GM19455 (cell line): ENCODE results near the gene IMPA2.

Source experiments
- ATAC-seq: cut with Tn5 transposase; IDR thresholded peaks from one replicate; pipeline ENCODE4 v1.9.1; 2021; ENCODE audit not compliant: unreplicated experiment

The IMPA2 gene

DNA sequence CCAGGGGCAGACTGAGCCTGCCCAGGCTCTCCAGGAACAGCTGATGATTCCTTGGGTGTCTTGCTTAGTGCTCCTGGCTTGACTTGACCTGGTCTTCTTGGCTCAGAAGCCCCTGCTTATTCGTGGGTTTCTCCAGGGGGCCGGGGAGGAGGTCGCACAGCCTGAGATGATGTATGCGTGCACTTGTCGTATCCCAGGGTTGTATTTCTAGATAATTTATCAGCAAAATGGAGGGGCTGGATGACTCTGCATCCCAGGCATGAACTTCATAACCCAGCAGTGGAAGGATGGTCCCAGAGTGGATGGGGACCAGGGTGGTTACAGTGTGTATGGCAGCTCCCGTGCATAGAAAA is 25.2 kb downstream of the IMPA2 start:
- ATAC-seq = no peak

- ATAC-seq = no peak
Measured at GRCh38 chr18:12007063-12007462, 25.8 kb downstream of the IMPA2 start.

DNA sequence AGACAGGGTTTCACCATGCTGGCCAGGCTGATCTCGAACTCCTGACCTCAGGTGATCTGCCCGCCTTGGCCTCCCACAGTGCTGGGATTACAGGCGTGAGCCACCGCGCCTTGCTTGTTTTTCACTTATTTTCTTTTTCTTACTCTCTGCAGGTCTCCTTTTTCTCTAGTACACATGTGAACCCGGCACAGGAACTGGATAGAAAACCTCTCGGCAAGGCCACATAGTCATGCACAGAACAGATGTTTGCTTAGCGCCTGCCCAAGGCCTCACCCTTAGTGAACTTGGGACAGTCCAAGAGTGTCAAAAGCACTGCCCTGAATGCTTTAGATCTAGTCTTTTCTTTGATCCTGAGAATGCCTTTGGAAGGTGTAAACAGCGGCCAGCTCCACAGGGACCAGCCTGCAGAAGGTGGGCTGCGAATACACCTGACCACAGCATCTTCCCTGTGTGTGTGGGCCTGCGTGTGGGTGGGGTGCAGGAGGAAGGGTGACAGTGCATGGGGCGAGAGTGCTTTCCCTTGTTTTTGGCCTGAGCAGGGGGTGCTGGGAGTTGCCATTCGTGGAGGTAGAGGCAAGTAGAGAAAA is 27.0 kb downstream of the IMPA2 start:
- no peak for ATAC-seq

- no peak for ATAC-seq
Measured at GRCh38 chr18:12008842-12009580, 27.7 kb downstream of the IMPA2 start.

DNA sequence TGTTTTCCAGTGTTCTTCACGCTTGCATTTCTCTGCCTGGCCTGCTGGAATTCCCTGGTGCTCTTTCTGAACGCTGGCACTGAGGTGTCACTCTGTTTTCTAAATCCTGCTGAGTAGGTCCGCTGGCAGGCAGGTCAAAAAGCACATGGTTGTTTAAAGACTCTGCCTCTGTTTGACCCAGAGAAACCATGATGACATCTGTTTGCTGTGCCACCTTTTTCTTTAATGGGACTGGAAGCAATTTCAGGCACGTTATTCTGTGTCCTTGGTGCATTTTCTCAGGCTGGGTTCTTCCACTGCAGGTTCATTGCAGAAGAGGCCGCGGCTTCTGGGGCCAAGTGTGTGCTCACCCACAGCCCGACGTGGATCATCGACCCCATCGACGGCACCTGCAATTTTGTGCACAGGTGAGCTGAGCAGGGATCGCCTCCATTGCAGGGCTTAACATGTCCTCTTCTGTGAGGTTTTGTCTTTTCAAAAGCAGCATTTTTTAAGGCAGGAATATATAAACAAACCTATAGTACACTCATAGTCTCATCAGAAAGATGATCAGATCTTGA is 28.4 kb downstream of the IMPA2 start:
- no peak for ATAC-seq

GRCh38 chr18:12010187-12010802 is 29.0 kb downstream of the IMPA2 start:
- ATAC-seq = no peak

GRCh38 chr18:12011199-12011956 is 30.1 kb downstream of the IMPA2 start:
- ATAC-seq = no peak

- no peak for ATAC-seq
Measured at GRCh38 chr18:12011957-12012549, 30.7 kb downstream of the IMPA2 start.

GRCh38 chr18:12012697-12013096 is 31.4 kb downstream of the IMPA2 start:
- no peak for ATAC-seq

GRCh38 chr18:12013186-12013916 is 32.0 kb downstream of the IMPA2 start:
- no peak for ATAC-seq

- ATAC-seq = no peak
Measured at GRCh38 chr18:12014086-12014485, 32.8 kb downstream of the IMPA2 start.

DNA sequence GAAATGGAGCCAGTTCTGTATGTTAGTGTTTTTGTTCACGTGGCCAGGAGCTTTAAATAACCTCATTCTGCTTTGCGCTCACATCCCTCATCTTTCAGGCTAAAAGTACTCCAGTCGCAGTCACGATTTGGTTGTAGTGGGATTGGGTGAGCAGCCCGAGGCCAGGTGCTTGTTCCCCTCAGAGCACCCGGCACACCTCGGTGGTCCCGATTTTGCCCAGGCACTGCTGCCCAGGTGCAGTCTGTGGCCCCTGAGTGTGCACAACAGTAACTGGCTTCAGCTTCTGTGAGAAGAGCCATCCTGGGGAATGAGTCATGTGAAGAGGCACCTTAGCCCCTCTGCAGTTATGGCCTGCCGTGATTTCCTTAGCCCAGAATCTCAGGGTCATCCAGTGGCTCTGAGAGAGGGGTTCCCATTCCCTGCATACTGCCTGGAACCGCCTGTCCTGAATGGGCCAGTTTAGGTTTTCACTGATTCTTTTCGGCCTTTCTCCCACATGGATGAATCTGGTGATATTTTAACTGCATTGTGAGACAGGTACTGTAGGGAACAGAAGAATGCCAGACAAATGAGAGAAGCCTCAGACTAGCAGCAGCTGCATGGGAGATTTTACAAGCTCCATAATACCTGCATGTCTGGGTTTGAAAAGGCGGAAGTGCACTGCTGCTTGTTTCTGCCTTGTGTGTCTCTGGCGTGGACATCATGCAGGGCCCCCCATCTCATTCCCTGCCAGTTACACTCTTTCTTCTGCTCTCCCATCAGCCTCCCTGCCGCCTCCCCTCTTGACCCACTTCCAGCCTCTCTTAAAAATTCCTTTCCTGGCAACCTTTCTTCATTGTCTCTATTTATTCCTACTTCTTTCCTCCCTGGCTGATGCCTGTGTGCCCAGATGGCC is 33.5 kb downstream of the IMPA2 start:
- no peak for ATAC-seq

DNA sequence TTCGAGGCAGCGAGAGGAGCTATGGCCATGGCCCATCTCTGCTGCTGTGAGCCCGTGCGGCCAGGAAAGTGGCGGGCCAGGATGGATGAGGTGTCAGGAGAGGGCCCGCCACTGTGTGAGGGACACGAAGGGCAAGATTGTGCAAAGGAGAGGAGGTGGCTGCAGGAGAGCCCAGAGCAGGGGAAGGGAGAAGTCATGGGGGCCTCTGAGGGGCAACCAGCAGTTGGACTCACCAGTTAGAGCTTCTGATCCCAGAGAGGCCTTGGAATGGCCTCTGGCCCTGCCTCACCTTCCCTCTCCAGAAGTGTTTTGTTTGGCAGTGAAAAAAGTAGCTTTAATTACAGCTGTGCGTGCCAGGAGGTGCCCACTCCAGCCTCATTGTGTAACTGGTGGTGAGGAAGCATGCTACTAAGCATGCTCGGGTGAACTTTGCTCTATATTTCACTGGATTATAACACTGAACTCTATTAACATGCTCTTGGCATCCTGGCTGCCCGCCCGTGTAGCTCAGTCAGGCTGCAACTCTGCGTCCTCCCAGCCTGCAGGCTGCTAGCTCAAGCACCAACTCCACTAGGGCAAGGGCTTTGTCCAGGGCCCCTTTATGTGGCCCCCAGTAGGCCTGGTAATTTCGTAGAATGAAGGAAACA is 34.2 kb downstream of the IMPA2 start:
- ATAC-seq = no peak

GRCh38 chr18:12017081-12017480 is 35.8 kb downstream of the IMPA2 start:
- no peak for ATAC-seq

- ATAC-seq = no peak
Measured at GRCh38 chr18:12018861-12019260, 37.6 kb downstream of the IMPA2 start.

- ATAC-seq = no peak
Measured at GRCh38 chr18:12021077-12021476, 39.8 kb downstream of the IMPA2 start.

GRCh38 chr18:12021596-12021995 is 40.3 kb downstream of the IMPA2 start:
- ATAC-seq = no peak

GRCh38 chr18:12023375-12023774 is 42.1 kb downstream of the IMPA2 start:
- ATAC-seq = no peak

DNA sequence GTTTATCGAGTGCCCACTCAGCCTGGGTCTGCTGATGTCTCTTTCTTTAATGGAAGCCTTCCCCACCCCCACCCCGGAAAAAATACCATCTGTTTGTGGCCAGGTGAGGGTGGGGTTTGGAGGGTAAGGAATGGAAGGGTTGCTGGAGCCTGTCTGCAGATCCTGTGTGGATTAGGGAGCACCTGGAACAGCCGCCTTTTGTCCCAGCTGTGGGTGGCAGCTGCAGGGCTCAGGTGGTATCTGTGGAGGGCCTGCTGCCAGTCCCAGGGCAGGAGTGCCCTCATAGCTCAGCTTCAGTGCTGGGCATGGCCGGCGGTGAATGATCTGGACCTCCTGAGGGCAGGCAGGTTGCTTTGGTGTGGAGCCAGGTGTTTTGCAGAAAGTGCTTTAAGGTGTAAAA is 45.3 kb downstream of the IMPA2 start:
- ATAC-seq = no peak
